Erythroblast (primary cell): Measurements from ENCODE around the gene IL1RAP.

Experiments
- GATA1 ChIP-seq: IDR thresholded peaks from 2 replicates; pipeline ENCODE4 v1.6.1; 2011; ENCODE audit warnings: low read depth, mild to moderate bottlenecking, control low read depth, low read length, moderate library complexity
- POLR2A ChIP-seq: IDR thresholded peaks from 2 replicates; pipeline ENCODE4 v1.6.1; 2011; ENCODE audit warnings: mild to moderate bottlenecking, low read length

GRCh38 chr3:190564175-190564574, 50.3 kb downstream of the IL1RAP start:
- TF ChIP-seq POLR2A = no peak
- no peak for TF ChIP-seq GATA1
